GM20431 (cell line): ENCODE measurements around the gene MYH6.
"Not testable (repeated sequence)": the region's sequence is repeated elsewhere in the genome, so short reads cannot be mapped to it uniquely, and the experiment has no call there.

ENCODE experiments used
- in situ Hi-C: fragments of 300-500 bp; cut with MseI, MboI; formaldehyde crosslinking; loops from one replicate; pipeline ENCODE4 v1.15.0; 2020; ENCODE audit warnings: low sequenced_read_pairs; ENCODE audit not compliant: unreplicated experiment

MYH6 gene

GRCh38 chr14:23436327-23437132 lies 28.5 kb upstream of the MYH6 start:
- in situ Hi-C loops: no loop called here

- in situ Hi-C loops: no loop called here
Measured at GRCh38 chr14:23435543-23436326, 27.7 kb upstream of the MYH6 start, which contains the start of gene MYH7. MYH7 (minus strand) TSS chr14:23435660; CDS start chr14:23433732, 1,928 bp downstream.

- in situ Hi-C loops: no loop called here
Measured at GRCh38 chr14:23434488-23435222, 26.6 kb upstream of the MYH6 start.

GRCh38 chr14:23433457-23433856 lies 25.4 kb upstream of the MYH6 start:
- in situ Hi-C loops: no loop called here

- in situ Hi-C loops: no loop called here
Measured at GRCh38 chr14:23432946-23433345, 24.9 kb upstream of the MYH6 start.

GRCh38 chr14:23432102-23432925 lies 24.2 kb upstream of the MYH6 start:
- in situ Hi-C loops: no loop called here

GRCh38 chr14:23431486-23431885 lies 23.4 kb upstream of the MYH6 start:
- in situ Hi-C loops: no loop called here

- in situ Hi-C loops: no loop called here
Measured at GRCh38 chr14:23430723-23431085, 22.6 kb upstream of the MYH6 start.

GRCh38 chr14:23430016-23430722 lies 22.1 kb upstream of the MYH6 start:
- in situ Hi-C loops: no loop called here

- in situ Hi-C loops: no loop called here
Measured at GRCh38 chr14:23428686-23429495, 20.8 kb upstream of the MYH6 start.

GRCh38 chr14:23425798-23426197 lies 17.7 kb upstream of the MYH6 start:
- in situ Hi-C loops: not testable (repeated sequence)

GRCh38 chr14:23425169-23425568 lies 17.1 kb upstream of the MYH6 start:
- in situ Hi-C loops: no loop called here

GRCh38 chr14:23423657-23424056 lies 15.6 kb upstream of the MYH6 start:
- in situ Hi-C loops: no loop called here

GRCh38 chr14:23421594-23421993 lies 13.5 kb upstream of the MYH6 start:
- in situ Hi-C loops: no loop called here

GRCh38 chr14:23419646-23420045 lies 11.6 kb upstream of the MYH6 start:
- in situ Hi-C loops: not testable (repeated sequence)

- in situ Hi-C loops: no loop called here
Measured at GRCh38 chr14:23418021-23418420, 9.9 kb upstream of the MYH6 start.

GRCh38 chr14:23417269-23417668 lies 9.2 kb upstream of the MYH6 start:
- in situ Hi-C loops: not testable (repeated sequence)

- in situ Hi-C loops: no loop called here
Measured at GRCh38 chr14:23416801-23417200, 8.7 kb upstream of the MYH6 start.
